Tibial artery (tissue), 4 donors: ENCODE results near the gene GGTLC1.
"Not testable (repeated sequence)": the region's sequence is repeated elsewhere in the genome, so short reads cannot be mapped to it uniquely, and the experiment has no call there.

ENCODE experiments used
- DNase-seq, 2 donors: peaks; one replicate each; pipeline ENCODE4 v3.0.0-alpha.2; 2019
- H3K27ac ChIP-seq, 2 donors: fragments of 200-600 bp; sonication (generic) in 1 of 2; 1 replicate in 1 of 2; 2 replicates in 1 of 2; pipeline ENCODE4 v1.5.1; 2018 to 2019; ENCODE audit warnings: mild to moderate bottlenecking in 1 of 2
- H3K27me3 ChIP-seq, 2 donors: fragments of 200-600 bp; sonication (generic) in 1 of 2; one replicate each; pipeline versions ENCODE4 v1.5.1 to v1.6.0; 2016 to 2019
- H3K36me3 ChIP-seq, 3 donors: fragments of 200-600 bp; sonication (generic) in 2 of 3; one replicate each; pipeline ENCODE4 v1.5.1; 2016 to 2019; ENCODE audit warnings: mild to moderate bottlenecking in 2 of 3
- H3K4me1 ChIP-seq, 4 donors: fragments of 200-600 bp; sonication (generic) in 2 of 4; 1 replicate in 3 of 4; 2 replicates in 1 of 4; pipeline ENCODE4 v1.5.1; 2016 to 2019
- H3K4me3 ChIP-seq, 2 donors: fragments of 200-600 bp; sonication (generic) in 1 of 2; 1 replicate in 1 of 2; 2 replicates in 1 of 2; pipeline ENCODE4 v1.5.1; 2018 to 2019; ENCODE audit warnings: mild to moderate bottlenecking in 2 of 2
- H3K9me3 ChIP-seq, 3 donors: fragments of 200-600 bp; sonication (generic) in 1 of 3; one replicate each; pipeline ENCODE4 v1.5.1; 2016 to 2019
- intact Hi-C: fragments of 100-400 bp; cut with DNase I; formaldehyde crosslinking; loops from one replicate; pipeline ENCODE4 v1.15.0; 2023; ENCODE audit warnings: low total_unique reads

GGTLC1 gene

GRCh38 chr20:23986310-23986709 lies 2.3 kb downstream of the GGTLC1 start:
- H3K36me3 ChIP-seq, DNase-seq, H3K27me3 ChIP-seq, H3K4me3 ChIP-seq, H3K4me1 ChIP-seq, H3K9me3 ChIP-seq, H3K27ac ChIP-seq, intact Hi-C loops: not testable (repeated sequence)

- H3K27ac ChIP-seq, intact Hi-C loops, H3K4me3 ChIP-seq: not testable (repeated sequence)
Measured at GRCh38 chr20:23985790-23986225, 2.8 kb downstream of the GGTLC1 start.

GRCh38 chr20:23985066-23985789 lies 3.4 kb downstream of the GGTLC1 start:
- H3K27ac ChIP-seq, DNase-seq, intact Hi-C loops, H3K27me3 ChIP-seq, H3K4me1 ChIP-seq, H3K4me3 ChIP-seq, H3K36me3 ChIP-seq, H3K9me3 ChIP-seq: not testable (repeated sequence)

More at GRCh38 chr20:23985790-23986225, 2.8 kb downstream of the GGTLC1 start:
- H3K9me3 ChIP-seq, H3K4me1 ChIP-seq, DNase-seq, H3K27me3 ChIP-seq, H3K36me3 ChIP-seq: not testable (repeated sequence)

- H3K27ac ChIP-seq, DNase-seq, H3K4me3 ChIP-seq, H3K36me3 ChIP-seq, intact Hi-C loops, H3K27me3 ChIP-seq, H3K4me1 ChIP-seq, H3K9me3 ChIP-seq: not testable (repeated sequence)
Measured at GRCh38 chr20:23984476-23985023, 4.0 kb downstream of the GGTLC1 start.

GRCh38 chr20:23982112-23983018 lies 6.2 kb downstream of the GGTLC1 start:
- H3K4me3 ChIP-seq, H3K9me3 ChIP-seq, H3K27ac ChIP-seq, H3K4me1 ChIP-seq, H3K27me3 ChIP-seq, H3K36me3 ChIP-seq, DNase-seq, intact Hi-C loops: not testable (repeated sequence)

GRCh38 chr20:23981526-23981925 lies 7.1 kb downstream of the GGTLC1 start:
- not testable (repeated sequence) for H3K27me3 ChIP-seq

GRCh38 chr20:23981014-23981413 lies 7.6 kb downstream of the GGTLC1 start:
- H3K9me3 ChIP-seq, DNase-seq, H3K4me3 ChIP-seq, intact Hi-C loops, H3K36me3 ChIP-seq, H3K27ac ChIP-seq, H3K4me1 ChIP-seq, H3K27me3 ChIP-seq: not testable (repeated sequence)

More at GRCh38 chr20:23981526-23981925, 7.1 kb downstream of the GGTLC1 start:
- H3K9me3 ChIP-seq, DNase-seq, H3K4me1 ChIP-seq, H3K36me3 ChIP-seq, intact Hi-C loops, H3K27ac ChIP-seq, H3K4me3 ChIP-seq: not testable (repeated sequence)

GRCh38 chr20:23979899-23980811 lies 8.4 kb downstream of the GGTLC1 start:
- H3K9me3 ChIP-seq, H3K4me1 ChIP-seq, DNase-seq, intact Hi-C loops, H3K36me3 ChIP-seq, H3K4me3 ChIP-seq, H3K27ac ChIP-seq, H3K27me3 ChIP-seq: not testable (repeated sequence)

GRCh38 chr20:23979380-23979779 lies 9.2 kb downstream of the GGTLC1 start:
- intact Hi-C loops: not testable (repeated sequence)

GRCh38 chr20:23978457-23978856 lies 10.1 kb downstream of the GGTLC1 start:
- H3K27me3 ChIP-seq, H3K9me3 ChIP-seq, intact Hi-C loops, DNase-seq, H3K4me3 ChIP-seq, H3K27ac ChIP-seq, H3K36me3 ChIP-seq, H3K4me1 ChIP-seq: not testable (repeated sequence)

More at GRCh38 chr20:23979380-23979779, 9.2 kb downstream of the GGTLC1 start:
- H3K4me3 ChIP-seq, DNase-seq, H3K36me3 ChIP-seq, H3K27ac ChIP-seq, H3K27me3 ChIP-seq, H3K9me3 ChIP-seq, H3K4me1 ChIP-seq: not testable (repeated sequence)
